Peyer's patch (tissue), 4 donors: ENCODE results near the gene HMG20B.

Experiments used
- POLR2A ChIP-seq, 2 donors: fragments of 450-650 bp; IDR thresholded peaks; one replicate each; pipeline ENCODE4 v1.5.1; 2017; ENCODE audit warnings: antibody characterized with exemption in 2 of 2, mild to moderate bottlenecking in 2 of 2, moderate library complexity in 2 of 2
- TF ChIP-seq, protein P1 (sequence below), 6 experiments: fragments of 450-650 bp in 4 of 6; fragments of 200-600 bp in 2 of 6; sonication (generic) in 1 of 6; IDR thresholded peaks; one replicate each; pipeline ENCODE4 v1.5.1; 2017 to 2019; ENCODE audit warnings: antibody characterized with exemption in 6 of 6, mild to moderate bottlenecking in 3 of 6, moderate library complexity in 1 of 6

DNA sequence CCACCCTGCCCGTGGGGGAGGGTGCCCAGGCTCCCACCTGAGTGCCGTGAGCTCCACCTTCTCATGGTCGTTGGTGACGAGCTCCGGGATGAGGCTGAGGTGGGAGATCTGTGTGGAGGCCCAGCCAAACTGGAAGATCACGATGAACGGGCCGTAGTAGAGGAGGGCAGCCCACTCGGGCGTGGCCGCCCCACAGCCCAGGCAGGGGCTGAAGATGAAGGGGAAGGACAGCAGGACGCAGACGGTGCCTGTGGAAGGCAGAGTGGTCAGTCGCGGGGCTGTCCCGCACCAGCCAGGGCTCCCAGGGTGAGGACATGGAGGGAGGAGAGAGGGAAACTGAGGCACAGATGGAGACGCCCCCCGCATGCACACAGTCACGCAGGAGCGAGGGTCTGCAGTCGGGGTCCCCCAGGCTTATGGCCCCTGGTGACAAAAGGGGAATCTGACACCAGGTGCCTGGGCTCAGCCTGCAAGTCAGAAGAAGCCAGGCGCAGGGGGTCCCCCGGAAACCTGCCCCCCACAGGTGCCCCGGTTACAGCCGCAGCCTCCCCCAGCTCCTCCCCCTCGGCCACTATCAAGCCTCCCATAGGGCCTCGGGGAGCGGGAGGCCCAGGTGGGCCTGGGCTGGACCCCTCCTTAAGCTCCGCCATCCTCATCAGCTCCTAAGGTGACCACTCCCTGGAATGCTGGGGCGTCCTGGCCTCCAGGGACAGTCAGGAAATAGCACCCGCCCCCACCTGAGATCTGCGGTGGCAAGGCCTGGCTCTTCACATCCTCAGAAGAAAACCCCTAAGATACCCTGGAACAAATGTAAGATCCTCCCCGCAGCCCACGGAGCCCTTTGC, 21.6 kb upstream of the HMG20B start:
- TF ChIP-seq, protein P1, sequence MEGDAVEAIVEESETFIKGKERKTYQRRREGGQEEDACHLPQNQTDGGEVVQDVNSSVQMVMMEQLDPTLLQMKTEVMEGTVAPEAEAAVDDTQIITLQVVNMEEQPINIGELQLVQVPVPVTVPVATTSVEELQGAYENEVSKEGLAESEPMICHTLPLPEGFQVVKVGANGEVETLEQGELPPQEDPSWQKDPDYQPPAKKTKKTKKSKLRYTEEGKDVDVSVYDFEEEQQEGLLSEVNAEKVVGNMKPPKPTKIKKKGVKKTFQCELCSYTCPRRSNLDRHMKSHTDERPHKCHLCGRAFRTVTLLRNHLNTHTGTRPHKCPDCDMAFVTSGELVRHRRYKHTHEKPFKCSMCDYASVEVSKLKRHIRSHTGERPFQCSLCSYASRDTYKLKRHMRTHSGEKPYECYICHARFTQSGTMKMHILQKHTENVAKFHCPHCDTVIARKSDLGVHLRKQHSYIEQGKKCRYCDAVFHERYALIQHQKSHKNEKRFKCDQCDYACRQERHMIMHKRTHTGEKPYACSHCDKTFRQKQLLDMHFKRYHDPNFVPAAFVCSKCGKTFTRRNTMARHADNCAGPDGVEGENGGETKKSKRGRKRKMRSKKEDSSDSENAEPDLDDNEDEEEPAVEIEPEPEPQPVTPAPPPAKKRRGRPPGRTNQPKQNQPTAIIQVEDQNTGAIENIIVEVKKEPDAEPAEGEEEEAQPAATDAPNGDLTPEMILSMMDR (IDR thresholded peaks at IDR 0.05) = no peak
- TF ChIP-seq POLR2A (IDR thresholded peaks at IDR 0.05) = no peak
